IMR-90 (cell line): ENCODE data around the gene PTPN7. TPM values are rescaled to one million over a fixed set of nuclear protein-coding genes. Genes with fewer than 3 reads are reported as not detected.

Experiments used
- ATAC-seq: fragments of 200-7000 bp; cut with Tn5 transposase; 2 replicates; pipeline ENCODE4 v1.9.1; 2020; ENCODE audit warnings: low read depth, mild to moderate bottlenecking, moderate library complexity
- BruUV-seq: library from RNA; stranded (reverse); fragments of 400-500 nt; replicated peaks from 2 replicates; lab custom pipeline; 2021; lab: Mats Ljungman, UMichigan
- CTCF ChIA-PET: fragments of 300-600 bp; formaldehyde crosslinking; extraction: SDS; loops from one replicate; lab custom pipeline; 2021; ENCODE audit warnings: antibody characterized with exemption; lab: Yijun Ruan, JAX
- POLR2A ChIA-PET: fragments of 300-600 bp; sonication (Branson Sonifier 250); formaldehyde crosslinking; loops from one replicate; lab custom pipeline; 2022; ENCODE audit warnings: antibody characterized with exemption; ENCODE audit not compliant: unreplicated experiment; lab: Charles Lee
- DNase-seq: peaks from one replicate; pipeline ENCODE4 v3.0.0; 2013
- H2AFZ ChIP-seq: replicated peaks from 2 replicates; pipeline ENCODE3; 2013; ENCODE audit warnings: low read length, mild to moderate bottlenecking; ENCODE audit not compliant: poor library complexity
- H2AK5ac ChIP-seq: 2 replicates; pipeline ENCODE4 v1.6.1; 2013; ENCODE audit warnings: low read depth, low read length, inconsistent platforms
- H2AK9ac ChIP-seq: replicated peaks from 2 replicates; pipeline ENCODE3; 2013; ENCODE audit warnings: mild to moderate bottlenecking, low read depth, low read length, moderate library complexity; ENCODE audit not compliant: poor library complexity
- H2BK120ac ChIP-seq: 2 replicates; pipeline ENCODE4 v1.6.1; 2013; ENCODE audit warnings: low read depth, low read length, inconsistent platforms
- H2BK15ac ChIP-seq: 3 replicates; pipeline ENCODE4 v1.6.1; 2013; ENCODE audit warnings: low read depth, low read length, inconsistent platforms
- H2BK20ac ChIP-seq: 2 replicates; pipeline ENCODE4 v1.6.1; 2013; ENCODE audit warnings: low read depth, mild to moderate bottlenecking, inconsistent platforms, low read length, moderate library complexity
- H2BK5ac ChIP-seq: 2 replicates; pipeline ENCODE4 v1.6.1; 2013; ENCODE audit warnings: mild to moderate bottlenecking, low read depth, low read length, inconsistent platforms; ENCODE audit not compliant: poor library complexity, severe bottlenecking
- H3K14ac ChIP-seq: replicated peaks from 2 replicates; pipeline ENCODE4 v1.6.1; 2013; ENCODE audit warnings: low read depth, low read length, inconsistent platforms
- H3K18ac ChIP-seq: 2 replicates; pipeline ENCODE4 v1.6.1; 2013; ENCODE audit warnings: low read depth, low read length, control low read depth
- H3K23ac ChIP-seq: 2 replicates; pipeline ENCODE4 v1.6.1; 2013; ENCODE audit warnings: low read depth, low read length, inconsistent platforms
- H3K27ac ChIP-seq: 2 replicates; pipeline ENCODE4 v1.5.1; 2013; ENCODE audit warnings: mild to moderate bottlenecking, control low read depth, low read length; ENCODE audit not compliant: insufficient read depth
- H3K27me3 ChIP-seq: 2 replicates; pipeline ENCODE4 v1.6.1; 2013; ENCODE audit warnings: low read length; ENCODE audit not compliant: control insufficient read depth, insufficient read depth
- H3K36me3 ChIP-seq: 2 replicates; pipeline ENCODE4 v1.6.1; 2013; ENCODE audit warnings: low read length, mixed read lengths; ENCODE audit not compliant: control insufficient read depth, insufficient read depth
- H3K4ac ChIP-seq: 2 replicates; pipeline ENCODE4 v1.6.1; 2013; ENCODE audit warnings: low read depth, low read length, inconsistent platforms
- H3K4me1 ChIP-seq: 2 replicates; pipeline ENCODE4 v1.6.1; 2013; ENCODE audit warnings: low read length, mixed read lengths; ENCODE audit not compliant: control insufficient read depth, insufficient read depth
- H3K4me2 ChIP-seq: 2 replicates; pipeline ENCODE4 v1.6.1; 2013; ENCODE audit warnings: low read depth, mild to moderate bottlenecking, control low read depth, low read length, moderate library complexity
- H3K4me3 ChIP-seq: 2 replicates; pipeline ENCODE4 v1.5.1; 2013; ENCODE audit warnings: low read depth, mild to moderate bottlenecking, control low read depth, low read length, moderate library complexity; ENCODE audit not compliant: insufficient read depth
- H3K56ac ChIP-seq: 2 replicates; pipeline ENCODE4 v1.6.1; 2013; ENCODE audit warnings: low read length, inconsistent platforms; ENCODE audit not compliant: insufficient read depth; ENCODE audit errors: extremely low read depth
- H3K79me1 ChIP-seq, 2 experiments: 2 replicates each; pipeline ENCODE4 v1.6.1; 2013; ENCODE audit warnings: low read length in 2 of 2, inconsistent platforms in 1 of 2, low read depth in 1 of 2
- H3K9ac ChIP-seq: 2 replicates; pipeline ENCODE4 v1.6.1; 2013; ENCODE audit warnings: low read depth, low read length, control low read depth
- H3K9me1 ChIP-seq: 2 replicates; pipeline ENCODE4 v1.6.1; 2013; ENCODE audit warnings: low read length, inconsistent platforms; ENCODE audit not compliant: insufficient read depth
- H3K9me3 ChIP-seq: 2 replicates; pipeline ENCODE4 v1.6.1; 2013; ENCODE audit warnings: low read length; ENCODE audit not compliant: control insufficient read depth, insufficient read depth
- H4K20me1 ChIP-seq: 2 replicates; pipeline ENCODE4 v1.6.1; 2013; ENCODE audit warnings: low read length, inconsistent platforms; ENCODE audit not compliant: insufficient read depth
- H4K5ac ChIP-seq: 2 replicates; pipeline ENCODE4 v1.6.1; 2013; ENCODE audit warnings: mild to moderate bottlenecking, low read depth, low read length, control low read depth
- H4K8ac ChIP-seq, 2 experiments: 2 replicates each; pipeline ENCODE4 v1.6.1; 2013; ENCODE audit warnings: low read depth in 2 of 2, low read length in 2 of 2, control low read depth in 1 of 2, inconsistent platforms in 1 of 2
- H4K91ac ChIP-seq: 2 replicates; pipeline ENCODE4 v1.6.1; 2013; ENCODE audit warnings: low read depth, low read length, inconsistent platforms; ENCODE audit not compliant: insufficient read depth
- CEBPB ChIP-seq: IDR thresholded peaks from 2 replicates; pipeline ENCODE4 v1.6.1; 2012; ENCODE audit warnings: low read depth, low read length, improper control_type of control experiment
- CHD1 ChIP-seq: IDR thresholded peaks from 2 replicates; pipeline ENCODE4 v1.6.1; 2012; ENCODE audit warnings: low read depth, low read length, improper control_type of control experiment
- FOS ChIP-seq: fragments of 150-350 bp; IDR thresholded peaks from 2 replicates; pipeline ENCODE4 v1.6.1; 2016; ENCODE audit warnings: low read depth, low read length
- MAFK ChIP-seq: IDR thresholded peaks from 2 replicates; pipeline ENCODE4 v1.6.1; 2012; ENCODE audit warnings: low read depth, low read length, improper control_type of control experiment
- MAZ ChIP-seq: IDR thresholded peaks from 2 replicates; pipeline ENCODE4 v1.6.1; 2012; ENCODE audit warnings: low read depth, mild to moderate bottlenecking, low read length, improper control_type of control experiment, moderate library complexity, borderline replicate concordance
- NFE2L2 ChIP-seq: fragments of 150-350 bp; IDR thresholded peaks from 2 replicates; pipeline ENCODE4 v1.6.1; 2016; ENCODE audit warnings: low read depth, mild to moderate bottlenecking, low read length
- POLR2A ChIP-seq: IDR thresholded peaks from 2 replicates; pipeline ENCODE4 v1.6.1; 2012; ENCODE audit warnings: mild to moderate bottlenecking, low read depth, low read length
- RAD21 ChIP-seq: IDR thresholded peaks from 2 replicates; pipeline ENCODE4 v1.6.1; 2012; ENCODE audit warnings: low read length, improper control_type of control experiment
- RCOR1 ChIP-seq: IDR thresholded peaks from 2 replicates; pipeline ENCODE4 v1.6.1; 2012; ENCODE audit warnings: mild to moderate bottlenecking, low read length, improper control_type of control experiment; ENCODE audit not compliant: insufficient replicate concordance
- RFX5 ChIP-seq: IDR thresholded peaks from 2 replicates; pipeline ENCODE4 v1.8.0; 2012; ENCODE audit warnings: low read depth, mild to moderate bottlenecking, low read length, moderate library complexity
- SMC3 ChIP-seq: fragments of 150-350 bp; IDR thresholded peaks from 2 replicates; pipeline ENCODE4 v1.6.1; 2016; ENCODE audit warnings: low read depth, mild to moderate bottlenecking, antibody characterized with exemption, low read length, moderate library complexity
- WGBS, 2 experiments: methylation state at CpG; one replicate each; pipeline versions ENCODE4 v1.1.5 to v1.1.7; 2013; ENCODE audit warnings: missing lambda C conversion rate in 2 of 2; ENCODE audit not compliant: insufficient read length in 1 of 2; ENCODE audit errors: extremely low coverage in 2 of 2; 5-methylcytosine and 5-hydroxymethylcytosine counted together
- dilution Hi-C: fragments of 300-500 bp; cut with HindIII; formaldehyde crosslinking; loops from one replicate; pipeline ENCODE4 v1.14.3; 2018; ENCODE audit warnings: low sequenced_read_pairs; ENCODE audit not compliant: unreplicated experiment
- in situ Hi-C: fragments of 300-500 bp; cut with MboI; formaldehyde crosslinking; loops from 3 replicates; pipeline ENCODE4 v1.14.3; 2019; ENCODE audit warnings: low sequenced_read_pairs, inconsistent platforms, mixed read lengths
- intact Hi-C: fragments of 100-400 bp; cut with micrococcal nuclease; formaldehyde crosslinking; loops from 2 replicates; pipeline ENCODE4 v1.10.0; 2022
- polyA plus RNA-seq, 3 experiments: library from polyadenylated mRNA; depleted of rRNA; stranded (reverse); fragments of >200 nt; gene quantifications; 2 replicates each; pipeline ENCODE4 v1.2.3, GENCODE V29; 2012; ENCODE audit warnings: low replicate concordance in 1 of 3
- total RNA-seq: library from RNA; depleted of rRNA; stranded (reverse); fragments of >200 nt; gene quantifications from 2 replicates; pipeline ENCODE4 v1.2.3, GENCODE V29; 2012
- TF ChIP-seq, protein P1 (sequence below): conservative IDR thresholded peaks from 2 replicates; pipeline ENCODE4 v1.5.1; 2012; ENCODE audit warnings: mild to moderate bottlenecking, low read depth, low read length, improper control_type of control experiment
- TF ChIP-seq, protein P2 (sequence below): fragments of 150-350 bp; IDR thresholded peaks from 2 replicates; pipeline ENCODE4 v1.6.1; 2016; ENCODE audit warnings: low read depth, mild to moderate bottlenecking, low read length, moderate library complexity, borderline replicate concordance
- TF ChIP-seq, protein P3 (sequence below): fragments of 150-350 bp; IDR thresholded peaks from 2 replicates; pipeline ENCODE4 v1.6.1; 2017; ENCODE audit warnings: mild to moderate bottlenecking, antibody characterized with exemption, low read length, low read depth

PTPN7 gene
- total and polyA plus RNA-seq, 2 of the 4 experiments (the other 2 are of a cell fraction), result 0.05 TPM; not detected in 1

DNA sequence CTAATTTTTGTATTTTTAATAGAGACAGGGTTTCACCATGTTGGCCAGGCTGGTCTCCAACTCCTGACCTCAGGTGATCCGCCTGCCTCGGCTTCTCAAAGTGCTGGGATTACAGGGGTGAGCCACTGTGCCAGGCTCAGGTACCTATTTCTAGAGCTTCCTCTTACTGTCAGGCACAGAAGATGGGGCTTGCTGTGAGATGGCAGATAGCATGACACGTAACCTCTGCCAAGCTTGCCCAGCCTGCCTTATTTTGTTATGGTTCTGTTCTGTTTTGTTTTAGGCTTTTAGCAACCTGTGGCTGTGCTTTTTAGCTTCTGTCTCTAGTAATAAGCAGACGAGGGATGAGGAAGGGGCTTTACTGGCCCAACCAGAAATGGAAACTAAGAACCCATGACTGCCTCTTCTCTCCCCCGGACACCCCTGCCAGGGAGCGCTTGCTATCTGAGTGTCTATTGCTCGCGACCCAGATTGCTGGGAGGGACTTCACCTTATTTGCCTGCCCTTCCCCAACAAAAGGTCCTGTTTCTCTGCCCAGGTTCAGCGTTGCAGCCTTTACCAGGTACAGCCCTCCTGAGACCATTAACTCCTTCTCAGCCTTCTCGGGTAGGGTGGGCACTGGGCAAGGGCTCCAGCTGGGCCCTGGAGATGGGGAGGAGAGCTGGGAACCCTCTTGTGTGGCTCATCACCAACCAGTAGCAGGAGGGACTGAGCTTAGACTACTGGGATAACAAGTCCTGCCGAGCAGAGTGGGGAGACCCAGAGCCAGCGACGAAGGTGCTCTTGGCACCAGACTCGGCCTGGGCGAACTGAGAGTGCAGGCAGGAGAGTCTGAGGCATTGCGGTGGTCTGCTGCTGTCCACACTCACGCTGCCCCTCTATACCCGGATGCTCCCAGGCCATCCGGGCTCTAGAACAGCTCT lies 19.7 kb upstream of the PTPN7 start:
- H3K27ac ChIP-seq, result no peak overlapping the region
- H3K4ac ChIP-seq, result no peak overlapping the region
- H2BK15ac ChIP-seq, result no peak overlapping the region
- no peak overlapping the region for H3K4me3 ChIP-seq
- H4K91ac ChIP-seq, result no peak overlapping the region
- no peak for DNase-seq
- 59% methylated on average over 7 of the region's 19 CpGs; no CpG with 5 or more reads in 1 of the 2 experiments for WGBS, 2 experiments
- ChIA-PET CTCF (interaction anchor here (0.9 kb wide), 1 partner anchor 9 kb away, joined by 3 read pairs; no protein-coding TSS in a partner anchor), POLR2A (no interaction called here)
- ATAC-seq, result no peak
- H3K14ac ChIP-seq, result no peak overlapping the region
- no peak overlapping the region for H2AFZ ChIP-seq
- in situ Hi-C loops, result no loop called here
- TF ChIP-seq CEBPB (no peak), MAZ (no peak), RCOR1 (no peak), RFX5 (no peak), CHD1 (no peak), POLR2A (no peak), RAD21 (no peak), SMC3 (no peak), MAFK (no peak), NFE2L2 (no peak), FOS (no peak)
- TF ChIP-seq, protein P1, sequence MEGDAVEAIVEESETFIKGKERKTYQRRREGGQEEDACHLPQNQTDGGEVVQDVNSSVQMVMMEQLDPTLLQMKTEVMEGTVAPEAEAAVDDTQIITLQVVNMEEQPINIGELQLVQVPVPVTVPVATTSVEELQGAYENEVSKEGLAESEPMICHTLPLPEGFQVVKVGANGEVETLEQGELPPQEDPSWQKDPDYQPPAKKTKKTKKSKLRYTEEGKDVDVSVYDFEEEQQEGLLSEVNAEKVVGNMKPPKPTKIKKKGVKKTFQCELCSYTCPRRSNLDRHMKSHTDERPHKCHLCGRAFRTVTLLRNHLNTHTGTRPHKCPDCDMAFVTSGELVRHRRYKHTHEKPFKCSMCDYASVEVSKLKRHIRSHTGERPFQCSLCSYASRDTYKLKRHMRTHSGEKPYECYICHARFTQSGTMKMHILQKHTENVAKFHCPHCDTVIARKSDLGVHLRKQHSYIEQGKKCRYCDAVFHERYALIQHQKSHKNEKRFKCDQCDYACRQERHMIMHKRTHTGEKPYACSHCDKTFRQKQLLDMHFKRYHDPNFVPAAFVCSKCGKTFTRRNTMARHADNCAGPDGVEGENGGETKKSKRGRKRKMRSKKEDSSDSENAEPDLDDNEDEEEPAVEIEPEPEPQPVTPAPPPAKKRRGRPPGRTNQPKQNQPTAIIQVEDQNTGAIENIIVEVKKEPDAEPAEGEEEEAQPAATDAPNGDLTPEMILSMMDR, result no peak
- TF ChIP-seq, protein P2, sequence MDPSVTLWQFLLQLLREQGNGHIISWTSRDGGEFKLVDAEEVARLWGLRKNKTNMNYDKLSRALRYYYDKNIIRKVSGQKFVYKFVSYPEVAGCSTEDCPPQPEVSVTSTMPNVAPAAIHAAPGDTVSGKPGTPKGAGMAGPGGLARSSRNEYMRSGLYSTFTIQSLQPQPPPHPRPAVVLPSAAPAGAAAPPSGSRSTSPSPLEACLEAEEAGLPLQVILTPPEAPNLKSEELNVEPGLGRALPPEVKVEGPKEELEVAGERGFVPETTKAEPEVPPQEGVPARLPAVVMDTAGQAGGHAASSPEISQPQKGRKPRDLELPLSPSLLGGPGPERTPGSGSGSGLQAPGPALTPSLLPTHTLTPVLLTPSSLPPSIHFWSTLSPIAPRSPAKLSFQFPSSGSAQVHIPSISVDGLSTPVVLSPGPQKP, result no peak
- TF ChIP-seq, protein P3, sequence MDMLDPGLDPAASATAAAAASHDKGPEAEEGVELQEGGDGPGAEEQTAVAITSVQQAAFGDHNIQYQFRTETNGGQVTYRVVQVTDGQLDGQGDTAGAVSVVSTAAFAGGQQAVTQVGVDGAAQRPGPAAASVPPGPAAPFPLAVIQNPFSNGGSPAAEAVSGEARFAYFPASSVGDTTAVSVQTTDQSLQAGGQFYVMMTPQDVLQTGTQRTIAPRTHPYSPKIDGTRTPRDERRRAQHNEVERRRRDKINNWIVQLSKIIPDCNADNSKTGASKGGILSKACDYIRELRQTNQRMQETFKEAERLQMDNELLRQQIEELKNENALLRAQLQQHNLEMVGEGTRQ, result no peak
- H3K27me3 ChIP-seq, result peaks cover 72% of the 10 kb centered on the region
- H3K4me1 ChIP-seq, result no peaks in the 10 kb centered on the region
- peaks cover 4% of the 10 kb centered on the region; the same call in 1 of the 2 replicates for H4K20me1 ChIP-seq
- no peak overlapping the region for H2BK5ac ChIP-seq
- H2AK5ac ChIP-seq, result no peak overlapping the region
- no peaks in the 10 kb centered on the region for H3K36me3 ChIP-seq
- no TSS peak for BruUV-seq
- no peak overlapping the region for H2AK9ac ChIP-seq
- dilution Hi-C loops, result no loop called here
- H2BK120ac ChIP-seq, result no peak overlapping the region
- no peaks in the 10 kb centered on the region for H3K9me1 ChIP-seq
- H3K23ac ChIP-seq, result no peak overlapping the region
- intact Hi-C loops, result no loop called here
- no peaks in the 10 kb centered on the region for H3K9me3 ChIP-seq
- H3K56ac ChIP-seq, result no peak overlapping the region
- H4K8ac ChIP-seq, result no peak overlapping the region
- H3K79me1 ChIP-seq, result no peaks in the 10 kb centered on the region
- H3K4me2 ChIP-seq, result no peak overlapping the region
- no peak overlapping the region for H2BK20ac ChIP-seq
- H4K5ac ChIP-seq, result no peak overlapping the region
- H3K18ac ChIP-seq, result no peak overlapping the region
- H3K9ac ChIP-seq, result no peak overlapping the region
